T-helper 1 cell treated with Interleukin-12 subunit alpha and Interleukin-12 subunit beta and Interleukin-4 antibody, amounts not matched to agents 30 μg/mL and 1 μg/mL, for 36 hours (primary cell): ENCODE measurements around the gene B3GNT5.

ENCODE experiments used
- H3K27ac Mint-ChIP-seq: one replicate; pipeline ENCODE4 v1.8.0; 2021; ENCODE audit warnings: mild to moderate bottlenecking, mixed read lengths
- H3K27me3 Mint-ChIP-seq: one replicate; pipeline ENCODE4 v1.8.0; 2021; ENCODE audit warnings: low read depth, mixed read lengths
- H3K36me3 Mint-ChIP-seq: one replicate; pipeline ENCODE4 v1.8.0; 2021; ENCODE audit warnings: low read depth, mixed read lengths
- H3K4me1 Mint-ChIP-seq: one replicate; pipeline ENCODE4 v1.8.0; 2021; ENCODE audit warnings: low read depth, mixed read lengths
- H3K4me3 Mint-ChIP-seq: one replicate; pipeline ENCODE4 v1.8.0; 2021; ENCODE audit warnings: mild to moderate bottlenecking, moderate library complexity, mixed read lengths
- H3K9me3 Mint-ChIP-seq: one replicate; pipeline ENCODE4 v1.8.0; 2021; ENCODE audit warnings: mixed read lengths

B3GNT5 gene

GRCh38 chr3:183252973-183253527, at the start of gene B3GNT5:
B3GNT5 (plus strand) TSS chr3:183253253; CDS start chr3:183269799, 16,546 bp downstream.
- Mint-ChIP-seq H3K36me3 (peaks cover 5% of the 10 kb centered on the region), H3K9me3 (no peaks in the 10 kb centered on the region), H3K4me1 (peaks cover 9% of the 10 kb centered on the region)

GRCh38 chr3:183203670-183204069, 49.4 kb upstream of the B3GNT5 start:
- Mint-ChIP-seq H3K36me3 (peaks cover 20% of the 10 kb centered on the region), H3K4me1 (peaks cover 7% of the 10 kb centered on the region), H3K27me3 (no peaks in the 10 kb centered on the region), H3K27ac (no peak overlapping the region), H3K4me3 (no peak overlapping the region), H3K9me3 (peaks cover 30% of the 10 kb centered on the region)

More at GRCh38 chr3:183252973-183253527, at the start of gene B3GNT5:
- H3K27ac Mint-ChIP-seq: no peak within 1 kb of the TSS
- H3K4me3 Mint-ChIP-seq: peak within 1 kb of the TSS; percentile 72
- peaks cover 24% of the 10 kb centered on the region for H3K27me3 Mint-ChIP-seq

- Mint-ChIP-seq H3K4me1 (peaks cover 5% of the 10 kb centered on the region), H3K4me3 (no peak overlapping the region), H3K36me3 (peaks cover 16% of the 10 kb centered on the region), H3K27me3 (no peaks in the 10 kb centered on the region), H3K27ac (no peak overlapping the region), H3K9me3 (peaks cover 35% of the 10 kb centered on the region)
Measured at GRCh38 chr3:183208260-183208659, 44.8 kb upstream of the B3GNT5 start.

- peaks cover 5% of the 10 kb centered on the region for H3K4me1 Mint-ChIP-seq
Measured at GRCh38 chr3:183208800-183209199, 44.3 kb upstream of the B3GNT5 start.

GRCh38 chr3:183210341-183210740, 42.7 kb upstream of the B3GNT5 start:
- peaks cover 8% of the 10 kb centered on the region for H3K36me3 Mint-ChIP-seq
- H3K4me1 Mint-ChIP-seq: peaks cover 5% of the 10 kb centered on the region
- H3K4me3 Mint-ChIP-seq: no peak overlapping the region
- no peak overlapping the region for H3K27ac Mint-ChIP-seq
- H3K9me3 Mint-ChIP-seq: peaks cover 24% of the 10 kb centered on the region
- H3K27me3 Mint-ChIP-seq: peaks cover 5% of the 10 kb centered on the region

More at GRCh38 chr3:183208800-183209199, 44.3 kb upstream of the B3GNT5 start:
- Mint-ChIP-seq H3K4me3 (no peak overlapping the region), H3K9me3 (peaks cover 30% of the 10 kb centered on the region), H3K27me3 (no peaks in the 10 kb centered on the region), H3K27ac (no peak overlapping the region), H3K36me3 (peaks cover 10% of the 10 kb centered on the region)

GRCh38 chr3:183210862-183211341, 42.2 kb upstream of the B3GNT5 start:
- peaks cover 24% of the 10 kb centered on the region for H3K9me3 Mint-ChIP-seq
- H3K4me3 Mint-ChIP-seq: no peak overlapping the region
- H3K4me1 Mint-ChIP-seq: peaks cover 5% of the 10 kb centered on the region
- H3K27ac Mint-ChIP-seq: no peak overlapping the region
- H3K27me3 Mint-ChIP-seq: peaks cover 5% of the 10 kb centered on the region
- peaks cover 8% of the 10 kb centered on the region for H3K36me3 Mint-ChIP-seq

GRCh38 chr3:183211352-183211751, 41.7 kb upstream of the B3GNT5 start:
- Mint-ChIP-seq H3K9me3 (peaks cover 24% of the 10 kb centered on the region), H3K4me1 (peaks cover 5% of the 10 kb centered on the region), H3K36me3 (peaks cover 8% of the 10 kb centered on the region), H3K4me3 (no peak overlapping the region), H3K27me3 (peaks cover 5% of the 10 kb centered on the region), H3K27ac (no peak overlapping the region)

GRCh38 chr3:183212096-183212495, 41.0 kb upstream of the B3GNT5 start:
- Mint-ChIP-seq H3K4me3 (no peak overlapping the region), H3K27me3 (peaks cover 5% of the 10 kb centered on the region), H3K27ac (no peak overlapping the region), H3K36me3 (peaks cover 8% of the 10 kb centered on the region), H3K4me1 (peaks cover 5% of the 10 kb centered on the region), H3K9me3 (peaks cover 24% of the 10 kb centered on the region)

- Mint-ChIP-seq H3K27ac (no peak overlapping the region), H3K36me3 (peaks cover 8% of the 10 kb centered on the region), H3K27me3 (peaks cover 5% of the 10 kb centered on the region), H3K9me3 (peaks cover 24% of the 10 kb centered on the region), H3K4me3 (no peak overlapping the region), H3K4me1 (peaks cover 5% of the 10 kb centered on the region)
Measured at GRCh38 chr3:183212565-183212964, 40.5 kb upstream of the B3GNT5 start.

- Mint-ChIP-seq H3K27me3 (peaks cover 5% of the 10 kb centered on the region), H3K36me3 (peaks cover 7% of the 10 kb centered on the region), H3K4me3 (no peak overlapping the region), H3K9me3 (peaks cover 17% of the 10 kb centered on the region), H3K27ac (no peak overlapping the region), H3K4me1 (peaks cover 6% of the 10 kb centered on the region)
Measured at GRCh38 chr3:183213415-183214276, 39.4 kb upstream of the B3GNT5 start.

- no peak overlapping the region for H3K4me3 Mint-ChIP-seq
- peaks cover 13% of the 10 kb centered on the region for H3K9me3 Mint-ChIP-seq
- H3K36me3 Mint-ChIP-seq: peaks cover 7% of the 10 kb centered on the region
- peaks cover 5% of the 10 kb centered on the region for H3K27me3 Mint-ChIP-seq
- H3K4me1 Mint-ChIP-seq: peaks cover 9% of the 10 kb centered on the region
- H3K27ac Mint-ChIP-seq: no peak overlapping the region
Measured at GRCh38 chr3:183214277-183214612, 38.8 kb upstream of the B3GNT5 start.

- Mint-ChIP-seq H3K4me3 (no peak overlapping the region), H3K36me3 (peaks cover 7% of the 10 kb centered on the region), H3K4me1 (peaks cover 8% of the 10 kb centered on the region), H3K27me3 (peaks cover 5% of the 10 kb centered on the region), H3K9me3 (peaks cover 3% of the 10 kb centered on the region), H3K27ac (no peak overlapping the region)
Measured at GRCh38 chr3:183215591-183216202, 37.4 kb upstream of the B3GNT5 start.

- Mint-ChIP-seq H3K27ac (no peak overlapping the region), H3K4me1 (peaks cover 6% of the 10 kb centered on the region), H3K36me3 (peaks cover 3% of the 10 kb centered on the region), H3K4me3 (no peak overlapping the region), H3K27me3 (peaks cover 5% of the 10 kb centered on the region), H3K9me3 (no peaks in the 10 kb centered on the region)
Measured at GRCh38 chr3:183217548-183218332, 35.3 kb upstream of the B3GNT5 start.

GRCh38 chr3:183218826-183219225, 34.2 kb upstream of the B3GNT5 start:
- H3K4me1 Mint-ChIP-seq: peaks cover 6% of the 10 kb centered on the region
- peaks cover 5% of the 10 kb centered on the region for H3K27me3 Mint-ChIP-seq
- H3K27ac Mint-ChIP-seq: no peak overlapping the region

More at GRCh38 chr3:183218826-183219225, 34.2 kb upstream of the B3GNT5 start:
- peaks cover 3% of the 10 kb centered on the region for H3K36me3 Mint-ChIP-seq
- no peaks in the 10 kb centered on the region for H3K9me3 Mint-ChIP-seq
- H3K4me3 Mint-ChIP-seq: no peak overlapping the region
